ENCODE data around the gene CILP2.
A peak's percentile ranks its signal among the peaks of the same experiment; 100 is the strongest.

Gene CILP2

GRCh38 chr19:19538061-19538784 lies at the start of gene CILP2:
Gene CILP2, plus strand, starts transcription at chr19:19538265. Its CDS starts 85 bp downstream, at chr19:19538350.
- DNase-seq (ENCODE audit: low spot score): peak; percentile 84

- peak; percentile 82 for DNase-seq (ENCODE audit: low spot score)
These were observed 49.0 kb upstream of the CILP2 start for GRCh38 chr19:19488875-19489690.

GRCh38 chr19:19489804-19490204 lies 48.3 kb upstream of the CILP2 start:
- DNase-seq (ENCODE audit: low spot score): no peak

GRCh38 chr19:19490214-19490968 lies 47.7 kb upstream of the CILP2 start:
- DNase-seq (ENCODE audit: low spot score): peak; percentile 83

DNA sequence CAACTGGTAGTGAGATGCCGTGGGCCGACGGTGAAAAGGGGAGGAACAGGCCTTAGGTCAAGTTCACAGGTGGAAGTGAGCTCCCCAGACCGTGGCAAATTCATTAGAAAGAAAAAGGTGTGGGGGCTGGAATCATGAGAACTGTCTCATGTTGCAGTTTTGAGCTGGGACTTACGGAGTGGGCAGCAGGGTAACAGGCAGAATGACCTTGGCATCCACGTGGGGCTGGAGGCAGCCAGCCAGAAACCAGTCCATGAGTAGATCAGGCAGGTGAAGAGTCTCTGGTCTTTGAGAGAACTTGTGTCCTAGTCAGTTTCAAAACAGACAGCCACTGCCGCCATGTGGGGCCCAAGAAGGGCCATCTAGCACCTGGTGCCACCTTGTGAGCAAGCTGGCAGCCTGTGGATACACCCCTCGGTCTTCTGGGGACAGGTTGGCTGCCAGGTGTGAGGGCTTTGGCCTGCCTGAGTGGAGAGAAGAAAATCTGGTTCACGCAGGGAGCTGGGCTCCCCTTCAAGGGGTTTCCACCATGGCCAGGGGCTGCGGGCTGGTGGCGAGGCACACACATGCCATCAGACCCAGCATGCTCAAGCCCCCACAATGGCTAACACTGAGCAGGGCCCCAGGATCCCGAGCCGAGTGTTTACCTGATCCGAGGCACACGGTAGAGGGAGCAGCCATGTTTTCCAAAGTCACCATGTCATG lies 46.6 kb upstream of the CILP2 start:
- no peak for DNase-seq (ENCODE audit: low spot score)

- no peak for DNase-seq (ENCODE audit: low spot score)
These were observed 45.9 kb upstream of the CILP2 start for GRCh38 chr19:19492026-19492610.

- DNase-seq (ENCODE audit: low spot score): no peak
These were observed 44.1 kb upstream of the CILP2 start for GRCh38 chr19:19493841-19494546.

GRCh38 chr19:19495614-19496603 lies 42.2 kb upstream of the CILP2 start:
- no peak for DNase-seq (ENCODE audit: low spot score)

GRCh38 chr19:19498255-19498991 lies 39.6 kb upstream of the CILP2 start:
- no peak for DNase-seq (ENCODE audit: low spot score)

- DNase-seq (ENCODE audit: low spot score): no peak
These were observed 38.6 kb upstream of the CILP2 start for GRCh38 chr19:19499272-19499995.

DNA sequence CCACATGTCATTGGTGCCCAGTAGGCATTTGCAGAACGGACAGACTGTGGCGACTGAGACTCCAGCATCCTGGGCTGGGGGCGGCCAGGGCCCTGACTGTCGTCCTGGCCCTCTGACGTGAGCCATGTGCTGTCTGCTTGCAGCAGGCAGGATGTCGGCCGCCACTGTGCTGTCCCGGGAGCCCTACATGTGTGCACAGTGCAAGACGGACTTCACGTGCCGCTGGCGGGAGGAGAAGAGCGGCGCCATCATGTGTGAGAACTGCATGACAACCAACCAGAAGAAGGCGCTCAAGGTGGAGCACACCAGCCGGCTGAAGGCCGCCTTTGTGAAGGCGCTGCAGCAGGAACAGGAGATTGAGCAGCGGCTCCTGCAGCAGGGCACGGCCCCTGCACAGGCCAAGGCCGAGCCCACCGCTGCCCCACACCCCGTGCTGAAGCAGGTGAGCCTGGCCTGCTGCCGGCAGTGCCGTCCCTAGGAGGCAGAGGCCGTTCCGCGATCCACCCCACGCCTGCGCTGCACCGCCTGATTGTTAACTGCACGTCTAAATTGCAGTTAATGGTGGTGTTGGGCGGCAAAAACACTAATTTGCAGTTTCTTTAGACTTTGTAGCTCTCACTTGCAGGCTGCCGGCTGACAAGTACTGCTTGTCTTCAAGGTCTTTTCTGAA lies 37.0 kb upstream of the CILP2 start:
- DNase-seq (ENCODE audit: low spot score): no peak

- DNase-seq (ENCODE audit: low spot score): no peak
These were observed 36.3 kb upstream of the CILP2 start for GRCh38 chr19:19501798-19502197.

DNA sequence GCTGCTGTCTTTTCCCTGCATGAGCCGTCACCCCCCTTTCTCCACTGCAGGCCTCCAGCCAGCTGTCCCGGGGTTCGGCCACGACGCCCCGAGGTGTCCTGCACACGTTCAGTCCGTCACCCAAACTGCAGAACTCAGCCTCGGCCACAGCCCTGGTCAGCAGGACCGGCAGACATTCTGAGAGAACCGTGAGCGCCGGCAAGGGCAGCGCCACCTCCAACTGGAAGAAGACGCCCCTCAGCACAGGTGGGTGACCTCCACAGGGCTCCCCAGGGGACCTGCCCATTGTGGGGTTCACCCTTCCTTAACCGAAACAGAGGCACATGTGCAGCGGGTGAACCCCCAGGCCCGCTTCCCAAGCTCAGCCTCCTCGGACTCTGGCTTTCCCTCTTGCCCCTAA lies 35.8 kb upstream of the CILP2 start:
- no peak for DNase-seq (ENCODE audit: low spot score)

- DNase-seq (ENCODE audit: low spot score): no peak
These were observed 35.1 kb upstream of the CILP2 start for GRCh38 chr19:19502808-19503602.

- DNase-seq (ENCODE audit: low spot score): no peak
These were observed 33.1 kb upstream of the CILP2 start for GRCh38 chr19:19504754-19505668.

Data from ecto neural progenitor cell (in vitro differentiated cells).